Right lung (tissue), 5 donors: ENCODE data around the gene ZNF236. TPM values are rescaled to one million over a fixed set of nuclear protein-coding genes. Genes with fewer than 3 reads are reported as not detected.

Source experiments
- DNase-seq, 2 donors: peaks; one replicate each; pipeline ENCODE4 v3.0.0-alpha.2; 2013
- polyA plus RNA-seq, 5 donors: library from polyadenylated mRNA; unstranded; fragments of 120-200 nt; gene quantifications; one replicate each; pipeline versions ENCODE4 v1.2.1 to v1.2.3, GENCODE V29; 2013; ENCODE audit warnings: inconsistent platforms in 1 of 5, low replicate concordance in 1 of 5; ENCODE audit not compliant: insufficient read length in 5 of 5, insufficient read depth in 1 of 5

Gene ZNF236
- polyA plus RNA-seq, 5 donors: 8.9 to 12.5 (median 11.1) TPM

DNA sequence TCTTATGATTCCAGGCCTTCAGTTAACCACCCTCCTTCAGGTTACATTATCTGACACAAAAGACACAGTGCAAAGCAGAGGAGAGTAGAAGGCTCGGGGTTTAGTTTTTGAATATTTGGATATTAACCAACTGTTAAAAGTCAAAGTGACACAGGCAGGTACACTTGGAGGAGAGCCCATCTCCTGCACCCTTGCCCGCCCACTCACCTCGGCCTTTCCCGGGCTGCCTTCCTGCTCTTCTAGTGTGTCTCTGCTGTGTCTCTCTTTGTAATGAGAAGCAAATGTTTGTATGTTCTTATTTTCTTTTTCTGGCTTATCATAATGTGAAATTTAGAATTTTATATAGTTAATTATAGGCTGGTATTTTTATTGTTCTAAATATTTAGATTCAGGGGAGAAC, 35.1 kb downstream of the ZNF236 start:
- no peak for DNase-seq

DNA sequence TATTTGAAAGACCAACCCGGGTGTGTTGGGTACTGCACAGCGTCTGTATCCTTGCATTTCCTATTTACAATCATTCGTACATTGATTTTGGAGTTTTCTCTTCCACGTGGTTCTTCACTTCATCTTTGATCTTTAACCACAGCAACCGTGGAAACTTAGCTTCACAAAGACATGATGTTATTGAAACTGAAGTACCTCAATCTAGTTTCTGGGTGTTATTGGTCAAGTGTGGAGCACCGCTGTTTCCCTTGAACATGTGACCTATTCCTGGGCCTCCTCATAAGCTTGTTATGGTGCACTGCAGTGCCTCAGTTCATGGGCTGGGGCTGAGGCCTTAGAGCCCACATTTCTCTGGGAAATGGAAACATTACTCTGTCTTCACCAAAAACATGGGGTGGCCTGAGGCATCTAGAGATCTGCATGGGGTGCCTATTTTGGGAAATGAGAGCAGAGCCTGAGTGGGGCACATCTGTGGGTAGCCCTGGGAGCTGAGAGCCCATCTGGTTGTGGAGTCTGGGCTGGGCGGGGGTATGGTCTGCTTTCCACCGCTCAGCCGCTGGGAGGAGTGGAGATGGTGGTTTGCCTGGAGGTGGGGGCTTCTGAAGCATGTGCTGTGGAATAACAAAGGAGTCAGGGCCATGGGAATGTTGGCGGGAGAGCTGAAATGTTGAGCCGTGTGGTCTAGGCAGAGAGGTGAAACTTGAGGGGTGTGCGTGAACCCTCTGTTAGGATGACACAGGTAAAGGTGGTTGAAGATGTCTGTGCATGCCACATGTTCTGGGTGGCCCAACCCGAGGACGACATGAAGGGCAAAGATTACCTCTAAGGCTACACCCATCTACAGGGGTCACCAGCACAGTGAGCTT, 37.4 kb downstream of the ZNF236 start:
- DNase-seq: no peak

DNA sequence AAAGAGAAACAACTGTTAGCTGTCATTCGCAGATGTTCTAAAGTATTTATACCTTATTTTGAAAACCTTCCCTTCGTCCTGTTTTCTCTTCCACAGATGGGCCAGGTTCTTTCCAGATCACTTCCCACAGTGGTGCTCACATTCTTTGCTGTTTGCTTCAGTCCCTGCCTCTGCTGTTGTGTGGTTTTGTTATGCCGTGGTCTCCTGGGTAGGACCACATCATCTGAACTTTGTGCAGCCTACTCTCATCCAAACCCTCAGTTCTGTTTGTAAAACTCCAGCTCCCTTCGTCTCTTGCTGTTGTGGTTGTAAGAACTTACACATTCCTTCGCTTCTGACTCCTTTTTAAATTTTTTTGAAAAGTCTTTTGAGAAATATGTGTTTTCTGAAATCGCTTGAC, 38.1 kb downstream of the ZNF236 start:
- DNase-seq: no peak

DNA sequence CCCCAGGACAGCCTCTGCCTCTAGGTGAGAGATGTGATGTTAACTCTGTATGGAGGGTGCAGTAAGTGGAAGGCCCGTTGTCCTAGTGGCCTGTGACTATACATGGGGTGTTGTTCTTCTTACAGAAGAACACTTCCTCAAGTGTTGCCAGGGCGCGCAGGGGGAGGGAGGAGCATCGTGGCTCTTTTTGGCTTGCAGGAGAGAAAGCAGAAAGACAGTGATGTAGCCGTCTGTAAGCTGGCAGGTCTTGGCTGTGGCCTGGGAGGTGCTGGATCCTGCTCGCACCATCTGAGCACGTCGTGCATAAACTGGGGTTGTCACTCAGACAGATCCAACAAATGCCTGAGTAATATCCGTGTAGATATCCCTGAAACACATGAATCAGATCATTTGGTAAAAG, 44.3 kb downstream of the ZNF236 start:
- DNase-seq: no peak

DNA sequence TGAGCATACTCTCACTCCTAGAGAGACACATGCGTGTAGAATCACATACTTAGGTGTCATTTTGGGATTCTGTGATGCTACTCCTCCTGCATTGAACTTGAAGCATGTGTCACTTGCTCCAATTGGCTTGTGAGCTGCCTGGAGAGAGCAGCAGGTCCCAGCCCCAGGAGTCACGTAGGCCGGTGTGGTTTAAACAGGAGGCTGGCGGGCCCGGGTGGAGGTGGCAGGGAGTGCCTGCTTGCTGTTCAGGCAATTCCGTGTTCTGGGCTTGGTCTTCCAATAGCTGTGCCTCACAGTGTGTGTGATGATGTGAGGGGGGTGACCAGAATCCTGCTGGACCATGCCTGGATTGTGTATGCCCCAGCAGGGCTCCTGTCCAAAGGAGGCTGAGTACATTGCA, 51.0 kb downstream of the ZNF236 start:
- DNase-seq: no peak

DNA sequence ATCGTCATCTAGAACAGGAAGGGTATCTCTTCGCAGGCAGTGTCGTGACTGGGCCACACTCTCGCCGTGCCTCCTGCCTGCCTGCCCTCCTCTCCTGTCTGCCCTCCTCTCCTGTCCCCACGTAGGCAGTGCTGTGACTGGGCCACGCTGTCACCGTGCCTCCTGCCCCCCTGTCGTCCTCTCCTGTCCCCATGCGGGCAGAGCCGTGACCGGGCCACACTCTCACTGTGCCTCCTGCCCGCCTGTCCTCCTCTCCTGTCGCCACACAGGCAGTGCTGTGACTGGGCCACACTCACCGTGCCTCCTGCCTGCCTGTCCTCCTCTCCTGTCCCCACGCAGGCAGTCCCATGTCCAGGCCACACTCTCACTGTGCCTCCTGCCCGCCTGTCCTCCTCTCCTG, 51.4 kb downstream of the ZNF236 start:
- DNase-seq: no peak

DNA sequence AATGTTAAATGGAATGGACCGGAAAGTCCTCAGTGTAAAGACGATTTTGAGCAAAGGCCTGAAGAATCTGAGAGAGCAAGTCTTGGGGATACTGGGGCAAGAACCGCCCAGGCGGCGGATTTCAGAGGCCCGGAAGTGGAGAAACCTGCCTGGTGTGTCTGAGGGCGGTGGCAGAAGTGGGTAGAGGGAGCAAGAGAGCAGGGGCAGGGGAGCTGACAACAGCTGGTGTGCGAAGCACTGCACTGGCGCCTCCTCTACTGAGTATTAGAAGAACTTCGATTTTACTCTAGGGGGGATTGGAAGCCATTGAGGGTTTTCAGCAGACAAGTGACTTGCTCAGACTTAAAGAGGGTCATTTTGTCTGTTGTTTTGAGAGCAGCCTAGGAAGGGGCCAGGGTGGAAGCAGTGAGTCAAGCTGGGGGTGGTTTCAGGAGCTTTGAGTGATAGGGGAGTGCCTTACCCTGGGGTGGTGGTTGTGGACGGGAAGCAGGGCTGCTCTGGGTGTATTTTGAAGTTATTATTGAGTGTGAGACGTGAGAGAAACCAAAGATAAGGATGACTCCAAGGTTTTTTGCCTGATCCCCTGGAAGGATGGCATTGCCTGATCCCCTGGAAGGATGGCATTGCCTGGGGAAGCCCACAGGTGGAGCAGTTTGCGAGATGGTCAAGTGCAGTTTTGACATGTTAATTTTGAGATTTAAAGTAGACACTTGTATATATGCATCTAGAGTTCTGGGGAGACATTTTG, 52.5 kb downstream of the ZNF236 start:
- no peak for DNase-seq

DNA sequence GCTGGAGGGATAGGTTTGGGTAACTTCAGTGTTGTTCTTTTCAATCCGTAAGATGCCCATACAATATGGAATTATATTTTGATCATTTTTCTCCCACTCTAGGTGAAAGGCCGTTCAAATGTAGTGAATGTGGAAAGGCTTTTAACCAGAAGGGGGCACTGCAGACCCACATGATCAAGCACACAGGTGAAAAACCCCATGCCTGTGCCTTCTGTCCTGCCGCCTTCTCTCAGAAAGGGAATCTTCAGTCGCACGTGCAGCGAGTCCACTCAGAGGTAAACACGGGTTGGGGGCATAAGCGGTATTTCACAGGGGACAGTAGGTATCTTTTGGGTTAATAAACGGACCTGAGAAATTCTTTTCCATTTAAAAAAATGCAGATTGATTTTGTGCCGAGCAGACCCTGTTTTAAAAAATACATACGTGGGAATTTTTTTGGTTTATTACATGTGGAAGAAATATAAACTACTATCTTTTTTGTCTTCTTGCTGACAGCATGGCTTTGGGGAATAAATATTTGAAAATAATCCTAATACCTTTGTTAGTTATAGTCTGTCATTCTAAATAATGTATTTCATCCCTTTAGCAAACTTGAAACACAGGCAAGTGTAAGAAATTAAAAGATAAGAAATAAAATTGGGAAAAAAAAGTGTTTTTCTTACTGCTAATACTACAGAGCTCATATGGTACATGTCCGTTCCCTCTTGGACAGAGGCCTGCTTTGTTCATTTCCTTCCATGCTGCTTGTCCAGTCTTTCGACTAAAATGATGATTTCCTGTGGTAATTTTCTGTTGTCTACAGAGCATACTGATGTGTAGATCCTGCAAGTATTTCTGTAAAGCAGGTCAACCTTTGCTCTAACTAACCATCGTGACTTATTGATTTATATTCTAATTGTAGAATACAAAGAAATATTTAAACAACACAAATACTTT, 53.3 kb downstream of the ZNF236 start:
- DNase-seq: peak; percentile 25 to 27

DNA sequence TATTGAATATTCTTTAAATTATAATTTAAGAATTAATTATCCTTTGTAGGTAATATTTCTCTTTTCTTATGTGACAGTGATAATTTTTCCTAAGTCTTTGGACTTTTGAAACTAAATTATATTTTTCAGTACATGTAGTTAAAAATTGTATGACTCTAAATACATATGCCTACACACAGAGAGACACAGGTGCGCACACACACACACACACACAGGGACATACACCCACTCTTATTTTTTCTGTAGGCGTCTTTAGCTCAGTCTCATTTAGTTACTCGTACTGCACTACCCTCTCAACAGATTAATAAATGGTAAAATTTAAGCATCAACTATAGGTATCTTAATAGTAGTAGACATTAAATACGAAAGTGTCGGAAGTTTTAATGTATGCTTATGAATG, 56.1 kb downstream of the ZNF236 start:
- DNase-seq: no peak

DNA sequence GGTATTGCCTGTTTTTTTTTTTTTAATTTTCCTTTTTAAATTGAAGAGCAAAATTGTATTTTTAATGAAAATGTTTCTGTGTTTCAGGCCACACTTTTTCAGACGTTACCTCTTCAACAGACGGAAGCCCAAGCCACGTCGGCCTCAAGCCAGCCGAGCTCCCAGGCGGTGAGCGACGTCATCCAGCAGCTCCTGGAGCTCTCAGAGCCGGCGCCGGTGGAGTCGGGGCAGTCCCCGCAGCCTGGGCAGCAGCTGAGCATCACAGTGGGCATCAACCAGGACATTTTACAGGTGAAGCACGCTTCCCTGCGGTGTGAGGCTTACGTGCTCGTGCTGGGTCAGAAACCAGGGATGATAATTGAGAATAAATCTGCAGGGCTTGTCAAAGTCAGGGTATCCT, 57.7 kb downstream of the ZNF236 start:
- DNase-seq: no peak

DNA sequence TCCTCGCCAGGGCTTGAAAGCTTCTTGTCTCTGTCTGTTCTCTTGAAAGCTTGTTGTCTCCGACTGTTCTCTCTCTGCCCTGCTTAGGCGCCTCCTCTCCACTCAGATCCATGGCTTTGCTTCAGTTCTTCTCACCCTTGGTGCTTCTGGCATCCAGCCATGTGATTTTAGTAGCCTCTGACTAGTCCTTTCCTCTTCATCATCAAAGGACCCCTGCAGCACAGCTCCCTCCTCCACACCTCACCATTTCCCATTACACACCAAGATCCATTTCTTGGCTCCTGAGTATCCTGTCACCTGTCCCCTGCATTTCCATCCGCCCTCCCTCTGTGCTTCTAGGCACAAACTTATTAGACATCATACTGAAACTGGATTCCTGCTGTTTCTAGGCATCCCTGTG, 59.4 kb downstream of the ZNF236 start:
- DNase-seq: no peak

DNA sequence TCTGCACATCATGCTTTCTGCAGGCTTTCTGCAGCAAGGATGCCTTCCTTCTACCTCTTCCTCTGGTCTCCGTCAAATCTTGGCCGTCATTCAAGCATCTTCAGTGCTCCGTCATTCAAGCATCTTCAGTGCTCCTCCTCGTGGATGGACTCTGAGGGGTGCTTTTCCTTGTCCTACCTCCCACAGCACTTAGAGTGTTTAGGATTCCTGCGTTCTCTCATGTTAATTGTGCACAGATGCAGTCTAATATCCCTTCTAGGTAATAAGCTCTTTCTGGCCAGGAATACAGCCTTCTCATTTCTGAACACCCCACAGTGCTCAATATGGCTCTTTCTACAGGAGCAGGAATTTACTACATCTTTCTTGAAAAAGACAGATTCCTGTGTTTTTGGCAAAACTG, 59.8 kb downstream of the ZNF236 start:
- no peak for DNase-seq

DNA sequence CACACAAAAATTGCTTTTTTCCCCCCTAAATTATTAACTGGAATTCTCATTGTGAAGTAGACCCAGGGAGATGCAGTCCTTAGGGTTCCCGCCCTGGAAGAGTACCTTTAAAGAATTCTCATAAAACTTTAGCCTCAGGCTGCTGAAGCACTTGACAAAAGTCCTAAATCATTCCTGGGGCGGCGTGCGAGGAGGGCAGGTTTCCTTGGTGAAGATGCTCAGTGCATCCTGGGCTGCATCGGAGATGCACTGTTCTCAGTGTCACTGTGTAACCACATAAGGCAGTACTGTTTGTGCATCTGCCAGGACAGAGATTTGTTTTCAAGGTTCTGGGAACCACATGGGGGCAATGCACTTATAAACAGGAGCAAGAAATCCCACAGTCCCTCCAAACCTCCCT, 62.6 kb downstream of the ZNF236 start:
- DNase-seq: no peak

DNA sequence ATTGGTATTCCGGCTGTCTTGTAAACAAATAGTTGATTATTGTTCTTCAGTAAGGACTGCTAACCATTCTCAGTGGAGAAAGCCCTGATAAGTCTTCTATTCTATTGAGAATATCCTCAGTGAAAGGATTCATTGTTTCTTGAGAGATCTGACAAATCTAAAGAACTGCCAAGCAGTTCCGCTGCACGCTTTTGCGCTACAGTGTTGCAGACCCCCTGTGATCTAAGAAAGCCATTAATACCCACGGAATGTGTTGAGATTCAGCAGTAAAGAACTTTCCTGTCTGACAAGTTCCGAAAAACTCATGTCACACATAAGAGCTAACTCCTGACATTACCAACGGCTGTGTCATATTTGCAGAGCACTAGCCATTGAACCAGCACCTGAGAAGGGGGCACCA, 63.8 kb downstream of the ZNF236 start:
- no peak for DNase-seq

DNA sequence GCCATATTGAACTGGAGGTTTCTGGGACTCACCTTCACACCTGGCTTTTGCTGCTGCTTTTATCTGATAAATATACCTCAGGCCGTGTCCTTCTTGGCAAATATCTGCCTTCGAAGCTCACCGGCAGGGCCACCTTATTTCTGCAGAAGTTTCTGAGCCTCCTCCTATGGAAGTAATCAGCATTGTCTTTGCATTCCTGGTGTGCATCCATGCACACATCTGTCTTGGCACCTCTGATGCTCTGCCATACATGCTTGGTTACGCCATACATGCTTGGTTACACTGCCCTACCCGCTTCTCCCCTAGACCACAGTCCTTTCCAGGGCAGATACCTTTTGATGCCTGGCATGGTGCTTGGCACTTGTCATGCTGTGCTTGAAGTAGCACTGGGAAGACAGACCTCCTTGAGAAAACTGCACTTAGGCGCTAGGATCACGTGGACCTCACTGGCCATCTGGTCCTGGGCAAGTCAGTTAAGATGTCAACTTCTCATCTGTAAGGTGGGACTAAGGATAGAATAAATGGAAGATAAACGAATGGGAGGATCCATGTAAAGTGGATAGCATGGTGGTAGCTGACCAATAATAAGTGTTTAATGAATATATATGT, 66.8 kb downstream of the ZNF236 start:
- no peak for DNase-seq

DNA sequence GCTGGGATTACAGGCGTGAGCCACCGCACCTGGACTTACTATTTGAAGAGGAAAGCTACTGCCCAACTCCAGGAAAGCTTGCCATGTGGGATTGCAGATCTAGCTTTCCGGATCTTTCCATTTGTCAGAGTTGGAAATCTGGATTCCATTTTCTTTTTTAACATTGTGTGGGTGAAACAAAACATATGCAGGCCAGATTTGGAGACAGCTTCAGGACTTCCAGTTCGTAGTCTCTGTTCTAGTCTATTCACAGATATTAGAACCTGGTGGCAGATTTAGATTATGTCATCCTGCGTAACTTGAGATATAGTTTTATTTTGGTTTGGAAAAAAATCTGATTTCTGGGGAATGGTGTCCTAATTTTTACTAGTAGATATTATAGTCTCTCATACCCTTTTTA, 70.5 kb downstream of the ZNF236 start:
- DNase-seq: no peak

DNA sequence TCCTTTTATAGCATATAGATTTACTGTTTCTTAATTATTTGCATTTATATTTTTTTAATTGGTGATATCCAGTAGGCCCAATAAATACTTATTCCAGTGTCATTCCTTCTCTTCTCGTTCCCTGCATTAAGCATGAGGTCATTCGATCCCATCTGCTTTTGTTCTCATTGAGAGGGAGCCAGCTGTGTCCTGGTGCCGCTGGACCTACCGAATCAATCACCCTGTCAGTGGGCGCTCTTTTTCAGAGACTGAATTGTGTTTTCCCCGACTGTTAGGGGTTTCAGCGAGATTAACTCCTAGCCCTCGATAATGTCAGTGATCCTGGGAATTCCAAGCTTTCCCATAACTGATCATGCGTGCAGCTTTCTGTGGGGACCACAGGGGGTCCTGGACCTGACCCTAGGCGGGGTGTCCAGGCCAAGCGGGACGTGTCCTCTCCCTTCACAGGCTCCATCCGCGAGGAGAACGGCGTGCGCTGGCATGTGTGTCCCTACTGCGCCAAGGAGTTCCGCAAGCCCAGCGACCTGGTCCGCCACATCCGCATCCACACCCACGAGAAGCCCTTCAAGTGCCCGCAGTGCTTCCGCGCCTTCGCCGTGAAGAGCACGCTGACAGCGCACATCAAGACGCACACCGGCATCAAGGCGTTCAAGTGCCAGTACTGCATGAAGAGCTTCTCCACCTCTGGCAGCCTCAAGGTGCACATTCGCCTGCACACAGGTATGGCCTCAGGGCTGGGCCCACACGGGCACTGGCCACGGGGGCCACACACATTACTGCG, 72.4 kb downstream of the ZNF236 start:
- no peak for DNase-seq

DNA sequence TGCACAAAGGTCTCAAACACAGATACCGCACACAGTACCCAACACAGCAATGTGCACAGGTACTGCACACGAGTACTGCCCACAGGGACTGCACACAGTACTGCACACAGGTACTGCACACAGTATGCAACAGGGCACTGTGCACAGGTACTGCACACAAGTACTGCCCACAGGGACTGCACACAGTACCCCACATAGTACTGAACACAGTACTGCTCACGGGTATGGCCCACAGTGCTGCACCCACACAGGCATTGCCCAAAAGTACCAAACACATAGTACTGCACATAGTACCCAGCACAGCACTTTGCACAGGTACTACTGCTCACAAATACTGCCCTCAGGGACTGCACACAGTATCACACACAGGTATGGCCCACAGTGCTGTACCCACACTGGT, 73.1 kb downstream of the ZNF236 start:
- DNase-seq: no peak

DNA sequence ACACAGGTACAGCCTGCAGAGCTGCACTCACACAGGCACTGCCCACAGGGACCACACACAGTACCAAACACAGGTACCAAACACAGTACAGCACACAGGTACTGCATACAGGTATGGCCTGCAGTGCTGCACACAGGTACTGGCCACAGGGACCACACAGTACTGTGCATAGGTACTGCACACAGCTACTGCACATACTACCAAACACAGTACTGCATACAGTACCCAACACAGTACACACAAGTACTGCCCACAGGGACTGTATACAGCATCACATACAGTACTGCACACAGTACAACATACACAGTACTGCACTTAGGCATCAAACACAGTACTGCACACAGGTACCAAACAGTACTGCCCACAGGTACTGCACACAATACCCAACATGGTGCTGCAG, 74.3 kb downstream of the ZNF236 start:
- no peak for DNase-seq

DNA sequence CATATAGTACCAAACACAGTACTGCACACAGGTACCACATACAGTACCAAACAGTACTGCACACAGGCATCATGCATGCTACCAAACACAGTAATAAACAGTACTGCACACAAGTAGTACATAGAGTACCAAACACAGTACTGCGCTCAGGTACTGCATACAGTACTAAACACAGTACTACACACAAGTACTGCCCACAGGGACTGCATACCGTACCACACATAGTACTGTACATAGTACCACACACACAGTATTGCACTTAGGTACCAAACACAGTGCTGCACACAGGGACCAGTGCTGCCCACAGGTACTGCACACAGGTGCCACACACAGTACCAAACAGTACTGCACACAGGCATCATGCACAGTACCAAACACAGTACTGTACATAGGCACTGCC, 74.9 kb downstream of the ZNF236 start:
- DNase-seq: no peak

DNA sequence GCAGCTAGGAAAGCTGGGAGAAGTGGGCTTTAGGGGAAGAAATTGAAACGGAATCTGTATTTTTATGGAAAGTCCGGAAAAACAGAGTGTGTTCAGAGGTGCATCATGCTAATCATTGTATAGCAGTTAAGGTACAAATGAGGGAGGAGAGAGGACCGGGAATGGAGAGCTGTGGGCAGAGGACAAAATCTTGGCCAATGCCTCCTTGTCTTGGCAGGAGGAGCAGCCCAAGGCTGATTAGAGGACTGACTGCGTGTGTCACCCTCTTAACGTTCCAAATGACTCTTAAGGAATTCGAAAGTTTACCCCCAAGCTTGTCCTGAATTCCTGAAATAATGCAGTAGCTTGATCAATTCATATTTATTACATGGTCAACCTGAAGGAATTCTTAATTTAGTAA, 81.0 kb downstream of the ZNF236 start:
- no peak for DNase-seq
